H1 (cell line): Measurements from ENCODE around the gene MPDU1. TPM values are rescaled to one million over a fixed set of nuclear protein-coding genes. Genes with fewer than 3 reads are reported as not detected.

Source experiments
- CTCF ChIA-PET: fragments of 300-600 bp; sonication (Branson Sonifier 250); formaldehyde crosslinking; loops from one replicate; lab custom pipeline; 2021; ENCODE audit not compliant: partially characterized antibody; lab: Charles Lee
- POLR2A ChIA-PET: fragments of 300-600 bp; sonication (Branson Sonifier 250); formaldehyde crosslinking; loops from one replicate; lab custom pipeline; 2021; ENCODE audit warnings: inconsistent platforms; ENCODE audit not compliant: partially characterized antibody; lab: Charles Lee
- DNase-seq, 2 experiments: peaks; one replicate each; pipeline versions ENCODE4 v3.0.0 to v3.0.0-alpha.2; 2010 to 2022; ENCODE audit warnings: low spot score in 2 of 2, low read depth in 1 of 2, mixed read lengths in 1 of 2
- FAIRE-seq: peaks from 2 replicates; lab custom pipeline; 2011; peaks lifted over from hg19 to GRCh38; lab: Jason Lieb, UNC
- H2AFZ ChIP-seq: 2 replicates; pipeline ENCODE4 v1.8.1; 2012; ENCODE audit warnings: low read length, inconsistent platforms
- H2AK5ac ChIP-seq: 2 replicates; pipeline ENCODE4 v1.6.1; 2013; ENCODE audit warnings: low read depth, low read length
- H2BK120ac ChIP-seq: replicated peaks from 2 replicates; pipeline ENCODE3; 2013; ENCODE audit warnings: low read depth, low read length, inconsistent platforms
- H2BK12ac ChIP-seq: 2 replicates; pipeline ENCODE4 v1.6.1; 2013; ENCODE audit warnings: low read depth, low read length
- H2BK15ac ChIP-seq: 2 replicates; pipeline ENCODE4 v1.6.1; 2013; ENCODE audit warnings: low read length
- H2BK20ac ChIP-seq: 2 replicates; pipeline ENCODE4 v1.6.1; 2013; ENCODE audit warnings: low read length
- H2BK5ac ChIP-seq: 2 replicates; pipeline ENCODE4 v1.6.1; 2013; ENCODE audit warnings: low read depth, low read length
- H3K14ac ChIP-seq: 2 replicates; pipeline ENCODE4 v1.6.1; 2013; ENCODE audit warnings: inconsistent platforms; ENCODE audit not compliant: insufficient read length
- H3K18ac ChIP-seq: 2 replicates; pipeline ENCODE4 v1.6.1; 2013; ENCODE audit warnings: low read length; ENCODE audit errors: extremely low read depth
- H3K23ac ChIP-seq: 2 replicates; pipeline ENCODE4 v1.6.1; 2013; ENCODE audit warnings: inconsistent platforms; ENCODE audit not compliant: insufficient read length
- H3K23me2 ChIP-seq: 2 replicates; pipeline ENCODE4 v1.6.1; 2013; ENCODE audit warnings: low read depth, low read length
- H3K27ac ChIP-seq: 2 replicates; pipeline ENCODE4 v1.6.1; 2011; ENCODE audit warnings: low read depth, low read length, inconsistent platforms
- H3K27me3 ChIP-seq, 4 experiments: replicated peaks in 1 of 4; 1 replicate in 1 of 4; 2 replicates in 3 of 4; pipeline versions ENCODE4 v1.6.1 to v1.8.1; 2011 to 2013; ENCODE audit warnings: low read length in 3 of 4, mild to moderate bottlenecking in 3 of 4, inconsistent platforms in 2 of 4, mixed read lengths in 2 of 4, moderate library complexity in 1 of 4; ENCODE audit not compliant: control insufficient read depth in 3 of 4, insufficient read depth in 3 of 4; ENCODE audit errors: extremely low read depth in 1 of 4
- H3K36me3 ChIP-seq, 4 experiments: 2 replicates each; pipeline versions ENCODE4 v1.6.1 to v1.8.1; 2011 to 2013; ENCODE audit warnings: mild to moderate bottlenecking in 4 of 4, low read length in 3 of 4, moderate library complexity in 2 of 4, control low read depth in 1 of 4, inconsistent platforms in 1 of 4; ENCODE audit not compliant: insufficient read depth in 4 of 4, control insufficient read depth in 2 of 4
- H3K4ac ChIP-seq: replicated peaks from 2 replicates; pipeline ENCODE3; 2013; ENCODE audit warnings: low read length, low read depth, mixed read lengths, inconsistent platforms; ENCODE audit not compliant: insufficient read length
- H3K4me1 ChIP-seq, 4 experiments: replicated peaks in 1 of 4; 1 replicate in 1 of 4; 2 replicates in 3 of 4; pipeline versions ENCODE4 v1.6.1 to v1.8.1; 2011 to 2013; ENCODE audit warnings: low read length in 3 of 4, inconsistent platforms in 2 of 4, mixed read lengths in 1 of 4; ENCODE audit not compliant: insufficient read depth in 4 of 4, control insufficient read depth in 3 of 4
- H3K4me2 ChIP-seq, 2 experiments: 2 replicates each; pipeline versions ENCODE4 v1.6.1 to v1.8.1; 2011 to 2013; ENCODE audit warnings: low read depth in 2 of 2, low read length in 2 of 2, control low read depth in 1 of 2, inconsistent platforms in 1 of 2, mild to moderate bottlenecking in 1 of 2; ENCODE audit not compliant: insufficient read depth in 1 of 2
- H3K4me3 ChIP-seq, 4 experiments: fragments of 200-600, 300-600 bp in 1 of 4; sonication (generic), shearing (Covaris generic), sonication (Bioruptor Twin) in 1 of 4; 2 replicates each; pipeline versions ENCODE4 v1.5.1 to v1.8.1; 2011 to 2016; ENCODE audit warnings: low read length in 4 of 4, low read depth in 3 of 4, control low read depth in 2 of 4, inconsistent platforms in 2 of 4, mild to moderate bottlenecking in 2 of 4, mixed read lengths in 1 of 4, moderate library complexity in 1 of 4; ENCODE audit not compliant: insufficient read depth in 2 of 4; ENCODE audit errors: extremely low read depth in 1 of 4
- H3K56ac ChIP-seq: replicated peaks from 2 replicates; pipeline ENCODE3; 2013; ENCODE audit warnings: low read depth, mild to moderate bottlenecking, mixed read lengths, low read length, inconsistent platforms; ENCODE audit not compliant: insufficient read length
- H3K79me1 ChIP-seq: 2 replicates; pipeline ENCODE4 v1.6.1; 2013; ENCODE audit warnings: low read depth, low read length, control low read depth
- H3K79me2 ChIP-seq, 2 experiments: 2 replicates each; pipeline versions ENCODE4 v1.6.1 to v1.8.1; 2012 to 2013; ENCODE audit warnings: low read length in 2 of 2, mild to moderate bottlenecking in 2 of 2, inconsistent platforms in 1 of 2; ENCODE audit not compliant: insufficient read depth in 2 of 2, control insufficient read depth in 1 of 2
- H3K9ac ChIP-seq, 4 experiments: replicated peaks in 1 of 4; 1 replicate in 1 of 4; 2 replicates in 3 of 4; pipeline versions ENCODE4 v1.6.1 to v1.8.1; 2011 to 2013; ENCODE audit warnings: low read depth in 3 of 4, low read length in 3 of 4, control low read depth in 2 of 4, mild to moderate bottlenecking in 2 of 4, moderate library complexity in 2 of 4, inconsistent platforms in 1 of 4; ENCODE audit errors: extremely low read depth in 1 of 4
- H3K9me3 ChIP-seq, 2 experiments: 2 replicates each; pipeline versions ENCODE4 v1.6.1 to v1.8.1; 2012 to 2013; ENCODE audit warnings: mild to moderate bottlenecking in 2 of 2, moderate library complexity in 2 of 2, control low read depth in 1 of 2, inconsistent platforms in 1 of 2, low read depth in 1 of 2, low read length in 1 of 2, mixed read lengths in 1 of 2; ENCODE audit not compliant: insufficient read depth in 2 of 2
- H4K20me1 ChIP-seq, 2 experiments: replicated peaks in 1 of 2; 2 replicates each; pipeline versions ENCODE3 to v1.8.1; 2011 to 2013; ENCODE audit warnings: inconsistent platforms in 2 of 2, low read length in 2 of 2, mild to moderate bottlenecking in 1 of 2; ENCODE audit not compliant: insufficient read depth in 2 of 2, control insufficient read depth in 1 of 2
- H4K5ac ChIP-seq: 2 replicates; pipeline ENCODE4 v1.6.1; 2013; ENCODE audit warnings: low read length, low read depth, mixed read lengths, inconsistent platforms; ENCODE audit not compliant: insufficient read length
- H4K8ac ChIP-seq: 2 replicates; pipeline ENCODE4 v1.8.0; 2013; ENCODE audit warnings: mild to moderate bottlenecking, moderate library complexity, low read length, inconsistent platforms; ENCODE audit not compliant: insufficient read depth; ENCODE audit errors: extremely low read depth
- H4K91ac ChIP-seq: replicated peaks from 2 replicates; pipeline ENCODE3; 2013; ENCODE audit warnings: low read length, mixed read lengths, inconsistent platforms; ENCODE audit not compliant: insufficient read length
- CTBP2 ChIP-seq: IDR thresholded peaks from 2 replicates; pipeline ENCODE4 v1.7.0; 2011; ENCODE audit warnings: borderline replicate concordance, mild to moderate bottlenecking, moderate library complexity, mixed read lengths, low read length; ENCODE audit not compliant: insufficient read depth, insufficient read length
- JUND ChIP-seq: IDR thresholded peaks from 2 replicates; pipeline ENCODE4 v1.6.1; 2011; ENCODE audit warnings: mild to moderate bottlenecking, improper control_type of control experiment, low read length
- POLR2A ChIP-seq, 2 experiments: IDR thresholded peaks; 1 replicate in 1 of 2; 2 replicates in 1 of 2; pipeline ENCODE4 v1.6.1; 2011; ENCODE audit warnings: low read depth in 2 of 2, low read length in 2 of 2, mild to moderate bottlenecking in 2 of 2; ENCODE audit errors: control extremely low read depth in 1 of 2
- SIN3A ChIP-seq, 2 experiments: IDR thresholded peaks in 1 of 2; conservative IDR thresholded peaks in 1 of 2; 2 replicates each; pipeline ENCODE4 v1.6.1; 2011 to 2012; ENCODE audit warnings: low read length in 2 of 2, improper control_type of control experiment in 1 of 2, low read depth in 1 of 2, mild to moderate bottlenecking in 1 of 2
- SIX5 ChIP-seq: IDR thresholded peaks from 2 replicates; pipeline ENCODE4 v1.6.1; 2011; ENCODE audit warnings: mild to moderate bottlenecking, low read depth, low read length
- TEAD4 ChIP-seq: IDR thresholded peaks from 2 replicates; pipeline ENCODE4 v1.6.1; 2012; ENCODE audit warnings: low read depth, low read length, inconsistent platforms, mixed read lengths
- YY1 ChIP-seq: IDR thresholded peaks from 2 replicates; pipeline ENCODE4 v1.6.1; 2011; ENCODE audit warnings: low read depth, mild to moderate bottlenecking, low read length
- WGBS, 2 experiments: shearing (Covaris generic) in 1 of 2; methylation state at CpG; one replicate each; pipeline versions ENCODE4 v1.1.6 to v1.1.7; 2013 to 2015; ENCODE audit warnings: low lambda C conversion rate in 2 of 2, mixed read lengths in 2 of 2, inconsistent platforms in 1 of 2, low coverage in 1 of 2, missing lambda C conversion rate in 1 of 2; ENCODE audit not compliant: insufficient replicate concordance in 2 of 2, insufficient coverage in 1 of 2, insufficient read length in 1 of 2; ENCODE audit errors: extremely low coverage in 1 of 2, missing lambda C conversion rate in 1 of 2; 5-methylcytosine and 5-hydroxymethylcytosine counted together
- polyA plus RNA-seq, 7 experiments: library from polyadenylated mRNA; depleted of rRNA in 3 of 7; stranded (reverse) in 5 of 7; unstranded in 2 of 7; fragments of >200 nt in 5 of 7; fragments of 200-250 nt in 2 of 7; gene quantifications; 1 replicate in 5 of 7; 2 replicates in 1 of 7; 4 replicates in 1 of 7; pipeline versions ENCODE4 v1.2.1 to v1.2.3, GENCODE V29; 2011 to 2013; ENCODE audit warnings: missing spikeins in 2 of 7, mixed read lengths in 2 of 7
- total RNA-seq: library from RNA; stranded (reverse); fragmentation: NEBNext Ultra II Directional; extraction: Animal tissue kit (Norgen Biotek cat#: 25700); gene quantifications from 2 replicates; pipeline ENCODE4 v1.2.1, GENCODE V29; 2021
- TF ChIP-seq, protein P1 (sequence below), 3 experiments: IDR thresholded peaks; 1 replicate in 2 of 3; 2 replicates in 1 of 3; pipeline versions ENCODE4 v1.5.1 to v1.6.1; 2011; ENCODE audit warnings: low read length in 3 of 3, mild to moderate bottlenecking in 3 of 3, inconsistent platforms in 2 of 3, low read depth in 1 of 3, moderate library complexity in 1 of 3; ENCODE audit not compliant: insufficient read depth in 1 of 3; ENCODE audit errors: control extremely low read depth in 1 of 3

MPDU1 gene
- total and polyA plus RNA-seq, 2 of the 8 experiments (the other 6 are each of a cell fraction or from before 2014, with no cell fraction given), result 63.2 to 142 TPM

DNA sequence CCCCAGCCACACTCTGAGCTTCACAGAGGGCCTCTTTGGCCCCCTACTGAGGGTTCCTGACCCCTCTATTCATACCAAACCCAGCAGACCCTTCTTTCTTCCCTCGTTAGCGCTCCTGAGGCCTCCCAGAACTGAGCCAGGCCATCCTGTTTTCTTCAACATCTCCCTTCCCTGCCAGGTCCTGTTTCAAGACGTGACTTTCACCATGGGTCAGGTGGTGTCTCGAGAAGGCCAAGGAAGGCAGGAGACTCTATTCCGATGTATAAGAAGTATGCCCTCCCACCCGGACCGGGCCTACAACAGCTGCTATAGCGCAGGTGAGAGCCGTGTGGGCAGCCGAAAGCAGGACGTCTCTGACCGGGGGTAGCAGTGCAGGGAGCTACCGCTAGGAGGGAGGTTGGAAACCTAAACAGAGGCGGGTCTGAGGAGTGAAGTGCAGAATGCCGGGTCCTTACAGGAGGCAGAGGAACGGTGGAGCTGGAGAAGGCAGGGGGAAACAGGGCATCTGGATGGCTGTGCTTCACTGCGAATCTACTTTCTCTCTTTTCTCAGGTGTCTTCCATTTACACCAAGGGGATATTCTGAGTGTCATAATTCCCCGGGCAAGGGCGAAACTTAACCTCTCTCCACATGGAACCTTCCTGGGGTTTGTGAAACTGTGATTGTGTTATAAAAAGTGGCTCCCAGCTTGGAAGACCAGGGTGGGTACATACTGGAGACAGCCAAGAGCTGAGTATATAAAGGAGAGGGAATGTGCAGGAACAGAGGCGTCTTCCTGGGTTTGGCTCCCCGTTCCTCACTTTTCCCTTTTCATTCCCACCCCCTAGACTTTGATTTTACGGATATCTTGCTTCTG, 23.3 kb upstream of the MPDU1 start:
- Histone ChIP-seq H3K9ac (no peak overlapping the region; a peak in 2 of 7 replicates), H4K5ac (peak overlapping the region; percentile 22), H3K18ac (peak overlapping the region; percentile 21; the same call in 1 of the 2 replicates), H3K27me3 (no peaks in the 10 kb centered on the region), H2AK5ac (no peak overlapping the region; the same call in 1 of the 2 replicates), H3K9me3 (no peaks in the 10 kb centered on the region), H3K56ac (no peak overlapping the region), H3K4me2 (peak overlapping the region; percentile 49 to 96), H2BK12ac (no peak overlapping the region), H2AFZ (no peak overlapping the region), H4K8ac (no peak overlapping the region), H3K23ac (no peak overlapping the region), H2BK20ac (no peak overlapping the region), H3K36me3 (peaks cover 17 to 21% (median 18%) of the 10 kb centered on the region in 4 experiments), H3K27ac (no peak overlapping the region), H3K4me1 (peaks cover 11 to 42% (median 25%) of the 10 kb centered on the region in 4 experiments), H3K23me2 (peaks cover 6% of the 10 kb centered on the region; the same call in 1 of the 2 replicates), H3K79me2 (peaks cover 4 to 26% of the 10 kb centered on the region in 2 experiments; a peak in 3 of 4 replicates), H3K4ac (no peak overlapping the region), H4K20me1 (peaks cover 0 to 1% of the 10 kb centered on the region in 2 experiments), H4K91ac (peak overlapping the region; percentile 27), H3K4me3 (peak overlapping the region in 3 of 4 experiments; percentile 69 to 96 (median 85); a peak in 4 of 8 replicates), H2BK15ac (no peak overlapping the region), H3K79me1 (peaks cover 9% of the 10 kb centered on the region), H2BK120ac (no peak overlapping the region), H3K14ac (no peak overlapping the region), H2BK5ac (no peak overlapping the region)
- 34% methylated on average over 22 of the region's 22 CpGs; no CpG with 5 or more reads in 1 of the 2 experiments for WGBS, 2 experiments
- FAIRE-seq, result peak; percentile 80
- CTCF ChIA-PET, result interaction anchor here (0.6 to 12.7 kb wide), 84 partner anchors 8 to 514 kb away, joined by 3 to 251 read pairs (median 5); partner anchors contain the start of genes ACAP1, CHRNB1, KCTD11 and MPDU1
- POLR2A ChIA-PET, result interaction anchor here (0.7 to 37.5 kb wide), 24 partner anchors 8 to 301 kb away, joined by 3 to 1144 read pairs (median 5); partner anchors contain the start of genes CD68, CLDN7, GPS2 and MPDU1
- DNase-seq, result peak in 1 of 2 experiments; percentile 90
- TF ChIP-seq CTBP2, result no peak
- peak; percentile 37; the same call in 1 of the 2 replicates for TF ChIP-seq JUND
- peak in 1 of 2 experiments; percentile 77; a peak in 1 of 4 replicates for TF ChIP-seq SIN3A (conservative IDR thresholded peaks at IDR 0.05 in 1 of 2, IDR thresholded peaks at IDR 0.05 in 1 of 2; ENCODE audit: low read depth in 1 of 2, low read length in 2 of 2)
- TF ChIP-seq TEAD4, result no peak
- TF ChIP-seq POLR2A (IDR thresholded peaks at IDR 0.05; ENCODE audit: control extremely low read depth in 1 of 2, low read depth in 2 of 2, low read length in 2 of 2), result peak in 1 of 2 experiments; percentile 38; a peak in 2 of 3 replicates
- TF ChIP-seq, protein P1, sequence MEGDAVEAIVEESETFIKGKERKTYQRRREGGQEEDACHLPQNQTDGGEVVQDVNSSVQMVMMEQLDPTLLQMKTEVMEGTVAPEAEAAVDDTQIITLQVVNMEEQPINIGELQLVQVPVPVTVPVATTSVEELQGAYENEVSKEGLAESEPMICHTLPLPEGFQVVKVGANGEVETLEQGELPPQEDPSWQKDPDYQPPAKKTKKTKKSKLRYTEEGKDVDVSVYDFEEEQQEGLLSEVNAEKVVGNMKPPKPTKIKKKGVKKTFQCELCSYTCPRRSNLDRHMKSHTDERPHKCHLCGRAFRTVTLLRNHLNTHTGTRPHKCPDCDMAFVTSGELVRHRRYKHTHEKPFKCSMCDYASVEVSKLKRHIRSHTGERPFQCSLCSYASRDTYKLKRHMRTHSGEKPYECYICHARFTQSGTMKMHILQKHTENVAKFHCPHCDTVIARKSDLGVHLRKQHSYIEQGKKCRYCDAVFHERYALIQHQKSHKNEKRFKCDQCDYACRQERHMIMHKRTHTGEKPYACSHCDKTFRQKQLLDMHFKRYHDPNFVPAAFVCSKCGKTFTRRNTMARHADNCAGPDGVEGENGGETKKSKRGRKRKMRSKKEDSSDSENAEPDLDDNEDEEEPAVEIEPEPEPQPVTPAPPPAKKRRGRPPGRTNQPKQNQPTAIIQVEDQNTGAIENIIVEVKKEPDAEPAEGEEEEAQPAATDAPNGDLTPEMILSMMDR (IDR thresholded peaks at IDR 0.05; ENCODE audit: control extremely low read depth in 1 of 3, insufficient read depth in 1 of 3, low read depth in 1 of 3, low read length in 3 of 3), result peak; percentile 82 to 96 (median 90)
- TF ChIP-seq SIX5, result no peak
- TF ChIP-seq YY1, result no peak
